H9 (cell line): Measurements from ENCODE around the gene SLC39A10. TPM values are rescaled to one million over a fixed set of nuclear protein-coding genes. Genes with fewer than 3 reads are reported as not detected.
A peak's percentile ranks its signal among the peaks of the same experiment; 100 is the strongest.

Source experiments
- DNase-seq: peaks from one replicate; pipeline ENCODE4 v3.0.0-alpha.2; 2017
- H2AFZ ChIP-seq: one replicate; pipeline ENCODE4 v1.6.1; 2013; ENCODE audit warnings: mild to moderate bottlenecking, low read length, control low read depth, moderate library complexity
- H2AK5ac ChIP-seq: 2 replicates; pipeline ENCODE4 v1.6.1; 2013; ENCODE audit warnings: low read length, control low read depth, mixed read lengths; ENCODE audit not compliant: insufficient read length
- H2BK120ac ChIP-seq: one replicate; pipeline ENCODE4 v1.6.1; 2013; ENCODE audit warnings: low read depth, mild to moderate bottlenecking, low read length, control low read depth, inconsistent platforms; ENCODE audit not compliant: poor library complexity, severe bottlenecking
- H2BK12ac ChIP-seq: 2 replicates; pipeline ENCODE4 v1.6.1; 2013; ENCODE audit warnings: low read length, control low read depth, mixed read lengths, low read depth; ENCODE audit not compliant: insufficient read length
- H2BK15ac ChIP-seq: 2 replicates; pipeline ENCODE4 v1.6.1; 2013; ENCODE audit warnings: low read depth, low read length, control low read depth
- H2BK20ac ChIP-seq: one replicate; pipeline ENCODE4 v1.6.1; 2013; ENCODE audit warnings: low read depth, mild to moderate bottlenecking, low read length, control low read depth, inconsistent platforms; ENCODE audit not compliant: poor library complexity, severe bottlenecking
- H2BK5ac ChIP-seq: 2 replicates; pipeline ENCODE4 v1.6.1; 2013; ENCODE audit warnings: low read length, control low read depth, mixed read lengths; ENCODE audit not compliant: insufficient read length
- H3K14ac ChIP-seq: 2 replicates; pipeline ENCODE4 v1.6.1; 2013; ENCODE audit warnings: low read length, control low read depth; ENCODE audit not compliant: insufficient read depth
- H3K18ac ChIP-seq: 2 replicates; pipeline ENCODE4 v1.6.1; 2013; ENCODE audit warnings: low read depth, mild to moderate bottlenecking, mixed read lengths, low read length, control low read depth; ENCODE audit not compliant: insufficient read length
- H3K23ac ChIP-seq: 2 replicates; pipeline ENCODE4 v1.6.1; 2013; ENCODE audit warnings: low read length, control low read depth, mixed read lengths, low read depth; ENCODE audit not compliant: insufficient read length
- H3K23me2 ChIP-seq: 2 replicates; pipeline ENCODE4 v1.6.1; 2013; ENCODE audit warnings: low read depth, mild to moderate bottlenecking, mixed read lengths, low read length, control low read depth; ENCODE audit not compliant: insufficient read length, poor library complexity, severe bottlenecking
- H3K27ac ChIP-seq: 2 replicates; pipeline ENCODE4 v1.5.1; 2013; ENCODE audit warnings: low read length, control low read depth, mixed read lengths, low read depth; ENCODE audit not compliant: insufficient read length
- H3K27me3 ChIP-seq: 2 replicates; pipeline ENCODE4 v1.6.1; 2013; ENCODE audit warnings: low read length, control low read depth, inconsistent platforms; ENCODE audit not compliant: insufficient read depth
- H3K4ac ChIP-seq: 2 replicates; pipeline ENCODE4 v1.6.1; 2013; ENCODE audit warnings: low read depth, mild to moderate bottlenecking, control low read depth, inconsistent platforms, low read length, moderate library complexity
- H3K4me1 ChIP-seq: 2 replicates; pipeline ENCODE4 v1.6.1; 2013; ENCODE audit warnings: low read length, control low read depth, inconsistent platforms; ENCODE audit not compliant: insufficient read depth
- H3K4me2 ChIP-seq: 2 replicates; pipeline ENCODE4 v1.6.1; 2013; ENCODE audit warnings: low read length, control low read depth, mixed read lengths; ENCODE audit not compliant: insufficient read length, insufficient read depth
- H3K56ac ChIP-seq: 2 replicates; pipeline ENCODE4 v1.6.1; 2013; ENCODE audit warnings: low read depth, mild to moderate bottlenecking, mixed read lengths, low read length, control low read depth; ENCODE audit not compliant: insufficient read length
- H3K79me1 ChIP-seq: 2 replicates; pipeline ENCODE4 v1.6.1; 2013; ENCODE audit warnings: low read depth, mild to moderate bottlenecking, moderate library complexity, low read length, control low read depth, inconsistent platforms; ENCODE audit not compliant: insufficient read depth, poor library complexity, severe bottlenecking
- H3K79me2 ChIP-seq: 2 replicates; pipeline ENCODE4 v1.6.1; 2013; ENCODE audit warnings: low read length, control low read depth, inconsistent platforms; ENCODE audit not compliant: insufficient read depth
- H3K9ac ChIP-seq: 2 replicates; pipeline ENCODE4 v1.6.1; 2013; ENCODE audit warnings: low read length, control low read depth, mixed read lengths; ENCODE audit not compliant: insufficient read length; ENCODE audit errors: extremely low read depth
- H3K9me3 ChIP-seq: one replicate; pipeline ENCODE4 v1.6.1; 2013; ENCODE audit warnings: low read depth, low read length, inconsistent platforms; ENCODE audit not compliant: control insufficient read depth
- H3T11ph ChIP-seq: one replicate; pipeline ENCODE4 v1.6.1; 2013; ENCODE audit warnings: mild to moderate bottlenecking, low read length, control low read depth, inconsistent platforms
- H4K20me1 ChIP-seq: one replicate; pipeline ENCODE4 v1.6.1; 2013; ENCODE audit not compliant: control insufficient read depth, insufficient read length, insufficient read depth
- H4K5ac ChIP-seq: 2 replicates; pipeline ENCODE4 v1.6.1; 2013; ENCODE audit warnings: low read depth, mild to moderate bottlenecking, mixed read lengths, low read length, control low read depth; ENCODE audit not compliant: insufficient read length
- H4K8ac ChIP-seq: replicated peaks from 2 replicates; pipeline ENCODE4 v1.6.1; 2013; ENCODE audit warnings: low read length, control low read depth, mixed read lengths, low read depth; ENCODE audit not compliant: insufficient read length
- H4K91ac ChIP-seq: 2 replicates; pipeline ENCODE4 v1.6.1; 2013; ENCODE audit warnings: low read depth, mild to moderate bottlenecking, moderate library complexity, mixed read lengths, low read length, control low read depth; ENCODE audit not compliant: insufficient read length
- H3K27ac Mint-ChIP-seq, 3 experiments: 2 replicates in 2 of 3; 3 replicates in 1 of 3; pipeline ENCODE4 v1.8.0; 2020 to 2021; ENCODE audit warnings: mixed read lengths in 3 of 3, mild to moderate bottlenecking in 1 of 3, moderate library complexity in 1 of 3
- H3K27me3 Mint-ChIP-seq: 2 replicates; pipeline ENCODE4 v1.8.0; 2021; ENCODE audit warnings: low read depth, mild to moderate bottlenecking, moderate library complexity, mixed read lengths
- H3K36me3 Mint-ChIP-seq, 3 experiments: 2 replicates in 2 of 3; 3 replicates in 1 of 3; pipeline ENCODE4 v1.8.0; 2020 to 2021; ENCODE audit warnings: low read depth in 3 of 3, mixed read lengths in 3 of 3; ENCODE audit not compliant: insufficient read depth in 1 of 3
- H3K4me1 Mint-ChIP-seq, 2 experiments: 2 replicates each; pipeline ENCODE4 v1.8.0; 2020; ENCODE audit warnings: mixed read lengths in 2 of 2
- H3K4me3 Mint-ChIP-seq, 2 experiments: 2 replicates in 1 of 2; 3 replicates in 1 of 2; pipeline ENCODE4 v1.8.0; 2020 to 2021; ENCODE audit warnings: mild to moderate bottlenecking in 2 of 2, mixed read lengths in 2 of 2, moderate library complexity in 1 of 2
- H3K9me3 Mint-ChIP-seq, 2 experiments: 2 replicates in 1 of 2; 3 replicates in 1 of 2; pipeline ENCODE4 v1.8.0; 2020; ENCODE audit warnings: mild to moderate bottlenecking in 2 of 2, mixed read lengths in 2 of 2, moderate library complexity in 1 of 2
- total RNA-seq: library from RNA; stranded (reverse); gene quantifications from 2 replicates; pipeline ENCODE4 v1.2.1, GENCODE V29; 2021
- TF ChIP-seq, protein P1 (sequence below): fragments of 200-600 bp; sonication (generic); conservative IDR thresholded peaks from 3 replicates; pipeline ENCODE4 v1.8.0; 2021; ENCODE audit warnings: antibody characterized with exemption, mild to moderate bottlenecking

The SLC39A10 gene
- total RNA-seq, 1 experiment from 2014 or later, result 161 TPM

DNA sequence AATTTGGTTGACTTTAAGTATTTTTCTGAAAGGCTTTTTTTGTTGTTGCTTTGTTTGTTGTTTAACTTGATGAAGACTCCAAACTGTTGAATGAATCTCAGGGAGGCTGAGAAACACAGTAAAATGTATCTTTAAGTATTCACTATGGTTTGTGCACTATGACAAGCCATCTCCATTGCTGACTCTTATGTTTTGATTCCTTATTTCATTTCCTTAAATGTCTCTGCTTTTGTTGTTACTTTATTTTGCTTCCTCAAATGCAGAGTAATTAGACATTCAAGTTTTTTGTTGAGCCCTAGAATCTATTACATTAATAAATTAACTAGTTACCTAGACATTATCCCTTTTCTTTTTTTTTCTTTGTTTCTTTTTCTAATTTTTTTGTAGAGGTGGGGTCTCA lies 46.3 kb upstream of the SLC39A10 start:
- no peaks in the 10 kb centered on the region for H3K27me3 Mint-ChIP-seq
- TF ChIP-seq, protein P1, sequence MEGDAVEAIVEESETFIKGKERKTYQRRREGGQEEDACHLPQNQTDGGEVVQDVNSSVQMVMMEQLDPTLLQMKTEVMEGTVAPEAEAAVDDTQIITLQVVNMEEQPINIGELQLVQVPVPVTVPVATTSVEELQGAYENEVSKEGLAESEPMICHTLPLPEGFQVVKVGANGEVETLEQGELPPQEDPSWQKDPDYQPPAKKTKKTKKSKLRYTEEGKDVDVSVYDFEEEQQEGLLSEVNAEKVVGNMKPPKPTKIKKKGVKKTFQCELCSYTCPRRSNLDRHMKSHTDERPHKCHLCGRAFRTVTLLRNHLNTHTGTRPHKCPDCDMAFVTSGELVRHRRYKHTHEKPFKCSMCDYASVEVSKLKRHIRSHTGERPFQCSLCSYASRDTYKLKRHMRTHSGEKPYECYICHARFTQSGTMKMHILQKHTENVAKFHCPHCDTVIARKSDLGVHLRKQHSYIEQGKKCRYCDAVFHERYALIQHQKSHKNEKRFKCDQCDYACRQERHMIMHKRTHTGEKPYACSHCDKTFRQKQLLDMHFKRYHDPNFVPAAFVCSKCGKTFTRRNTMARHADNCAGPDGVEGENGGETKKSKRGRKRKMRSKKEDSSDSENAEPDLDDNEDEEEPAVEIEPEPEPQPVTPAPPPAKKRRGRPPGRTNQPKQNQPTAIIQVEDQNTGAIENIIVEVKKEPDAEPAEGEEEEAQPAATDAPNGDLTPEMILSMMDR, result no peak
- no peak overlapping the region for H3T11ph ChIP-seq
- no peaks in the 10 kb centered on the region for H3K9me3 Mint-ChIP-seq
- H3K18ac ChIP-seq, result no peak overlapping the region
- H3K4me3 Mint-ChIP-seq, result no peak overlapping the region
- H4K20me1 ChIP-seq, result no peaks in the 10 kb centered on the region
- H3K4me1 ChIP-seq, result no peaks in the 10 kb centered on the region; the same call in 1 of the 2 replicates
- H3K23ac ChIP-seq, result no peak overlapping the region
- peaks cover 0 to under 1% (median 0%) of the 10 kb centered on the region in 3 experiments; a peak in 1 of 7 replicates for H3K36me3 Mint-ChIP-seq
- H3K23me2 ChIP-seq, result no peaks in the 10 kb centered on the region
- H4K5ac ChIP-seq, result no peak overlapping the region
- no peak overlapping the region for H2AK5ac ChIP-seq
- H3K79me1 ChIP-seq, result no peaks in the 10 kb centered on the region
- no peak overlapping the region for H3K9ac ChIP-seq
- H3K4me1 Mint-ChIP-seq, result peaks cover 68 to 73% of the 10 kb centered on the region in 2 experiments
- DNase-seq, result no peak
- H3K14ac ChIP-seq, result no peak overlapping the region
- no peak overlapping the region for H3K56ac ChIP-seq
- H3K27ac ChIP-seq, result no peak overlapping the region
- H2BK5ac ChIP-seq, result no peak overlapping the region
- H3K9me3 ChIP-seq, result no peaks in the 10 kb centered on the region
- no peak overlapping the region for H3K4ac ChIP-seq
- H4K91ac ChIP-seq, result no peak overlapping the region
- no peak overlapping the region for H2BK15ac ChIP-seq
- no peak overlapping the region for H2BK20ac ChIP-seq
- H2BK120ac ChIP-seq, result no peak overlapping the region
- H2BK12ac ChIP-seq, result no peak overlapping the region
- no peaks in the 10 kb centered on the region; the same call in 1 of the 2 replicates for H3K79me2 ChIP-seq
- no peak overlapping the region for H3K4me2 ChIP-seq
- no peak overlapping the region for H2AFZ ChIP-seq
- no peak overlapping the region for H4K8ac ChIP-seq
- H3K27ac Mint-ChIP-seq, result peak overlapping the region; percentile 30 to 96 (median 91); a peak in 6 of 7 replicates
- no peaks in the 10 kb centered on the region for H3K27me3 ChIP-seq
